NCI-H748 (cell line): ENCODE measurements around the gene SPSB1.

Source experiments
- DNase-seq: peaks from one replicate; lab custom pipeline; 2025; ENCODE audit not compliant: unreplicated experiment; lab: John Stamatoyannopoulos, UW

SPSB1 gene

DNA sequence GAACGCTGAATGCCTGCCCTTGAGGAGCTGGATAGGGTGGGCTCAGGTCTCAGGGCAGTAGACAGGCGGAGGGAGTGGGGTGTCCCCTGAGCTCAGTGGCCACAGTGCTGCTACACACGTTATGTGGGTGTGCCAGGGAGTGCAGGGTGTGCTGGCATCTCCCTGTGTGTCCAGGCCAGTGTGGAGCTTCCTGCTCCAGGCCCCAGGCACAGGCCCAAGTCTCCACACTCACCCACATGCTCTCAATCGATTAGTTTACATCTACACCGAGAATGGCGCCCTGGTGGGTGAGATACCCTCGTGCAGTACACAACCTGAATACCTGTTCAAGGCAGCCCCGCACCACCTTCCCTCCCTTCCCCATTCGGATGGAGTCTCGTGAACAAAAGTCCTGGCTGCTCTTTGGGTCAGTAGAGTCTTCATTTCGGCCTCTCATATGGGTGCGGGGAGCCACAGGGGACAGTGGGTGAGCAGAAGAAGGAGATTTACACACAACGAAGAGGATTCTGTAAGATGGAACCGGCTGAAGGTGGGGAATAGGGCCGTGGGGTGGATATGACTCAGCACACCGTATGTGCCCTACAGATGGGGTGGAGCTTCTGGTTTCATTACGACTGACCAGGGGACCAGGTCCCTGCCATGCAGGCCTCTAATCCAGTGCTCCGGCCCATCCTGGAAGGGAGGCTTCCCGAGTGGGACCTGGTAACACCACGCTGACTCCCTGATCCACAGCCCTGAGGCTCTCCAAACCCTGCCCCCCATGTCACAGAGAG lies 93.3 kb downstream of the SPSB1 start:
- DNase-seq = no peak

DNA sequence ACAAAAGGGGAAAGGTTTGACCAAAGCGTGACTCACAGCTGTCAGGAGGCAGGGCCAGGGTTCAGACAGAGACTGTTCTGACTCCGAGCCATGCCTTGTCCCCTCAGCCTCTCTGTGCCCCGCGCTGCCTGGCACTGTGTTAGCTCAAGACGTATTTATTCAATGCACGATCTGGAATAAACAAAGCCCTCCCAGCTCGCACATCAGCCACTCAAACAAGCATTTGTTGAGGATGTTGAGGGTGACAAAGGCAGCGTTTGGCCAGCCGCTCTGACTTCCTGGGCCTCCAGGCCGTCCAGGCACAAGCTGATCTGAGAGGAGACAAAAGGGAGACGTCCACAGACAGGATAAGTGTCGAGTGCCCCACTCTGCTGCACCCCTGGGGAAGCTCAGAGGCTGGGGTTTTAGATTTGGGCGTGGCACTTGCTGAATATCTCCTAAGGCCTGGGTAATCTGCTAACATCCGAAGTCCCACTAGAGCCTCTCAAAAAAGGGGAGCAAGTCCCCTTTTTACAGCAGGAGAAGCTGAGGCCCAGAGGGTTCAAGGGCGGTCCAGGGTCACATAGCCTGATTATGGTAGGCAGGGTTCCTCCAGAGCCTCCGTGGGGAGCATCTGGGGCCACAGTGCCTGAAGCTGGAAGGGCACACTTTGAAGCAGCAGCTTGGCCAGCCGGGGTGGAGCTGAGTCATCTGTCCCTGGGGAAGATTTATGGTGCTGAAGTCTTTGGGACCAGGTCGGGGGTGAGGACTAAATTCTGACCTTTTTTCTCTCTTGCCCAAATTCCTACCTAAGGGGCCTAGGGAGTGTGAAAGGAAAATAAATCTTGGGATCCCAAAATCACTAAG lies 95.9 kb downstream of the SPSB1 start:
- DNase-seq = no peak

DNA sequence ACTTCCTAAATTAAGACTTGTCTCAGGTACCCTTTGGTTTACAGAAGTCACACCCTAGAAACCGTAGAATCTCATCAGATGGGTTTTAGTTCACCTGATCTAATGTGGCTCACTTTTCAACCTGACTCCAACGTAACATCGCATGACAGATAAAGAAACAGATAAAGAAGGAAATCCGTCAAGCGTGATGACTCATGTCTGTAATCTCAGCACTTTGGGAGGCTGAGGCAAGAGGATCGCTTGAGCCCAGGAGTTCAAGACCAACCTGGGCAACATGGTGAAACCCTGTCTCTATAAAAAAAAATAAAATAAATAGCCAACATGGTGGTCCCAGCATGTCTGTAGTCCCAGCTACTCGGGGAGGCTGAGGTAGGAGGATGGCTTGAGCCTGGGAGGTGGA lies 97.3 kb downstream of the SPSB1 start:
- DNase-seq = no peak

DNA sequence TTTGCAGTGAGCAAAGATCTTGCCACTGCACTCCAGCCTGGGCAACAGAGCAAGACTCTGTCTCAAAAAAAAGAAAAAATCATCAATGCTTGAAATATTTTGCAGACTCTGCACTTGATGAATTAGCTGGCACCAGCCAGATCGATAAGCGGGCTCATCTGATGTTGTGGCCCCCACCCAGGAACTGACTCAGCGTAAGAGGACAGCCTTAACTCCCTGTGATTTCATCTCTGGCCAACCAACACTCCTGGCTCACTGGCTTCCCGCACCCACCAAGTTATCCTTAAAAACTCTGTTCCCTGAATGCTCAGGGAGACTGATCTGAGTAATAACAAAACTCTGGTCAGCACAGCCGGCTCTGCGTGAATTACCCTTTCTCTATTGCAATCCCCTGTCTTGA lies 98.9 kb downstream of the SPSB1 start:
- no peak for DNase-seq

DNA sequence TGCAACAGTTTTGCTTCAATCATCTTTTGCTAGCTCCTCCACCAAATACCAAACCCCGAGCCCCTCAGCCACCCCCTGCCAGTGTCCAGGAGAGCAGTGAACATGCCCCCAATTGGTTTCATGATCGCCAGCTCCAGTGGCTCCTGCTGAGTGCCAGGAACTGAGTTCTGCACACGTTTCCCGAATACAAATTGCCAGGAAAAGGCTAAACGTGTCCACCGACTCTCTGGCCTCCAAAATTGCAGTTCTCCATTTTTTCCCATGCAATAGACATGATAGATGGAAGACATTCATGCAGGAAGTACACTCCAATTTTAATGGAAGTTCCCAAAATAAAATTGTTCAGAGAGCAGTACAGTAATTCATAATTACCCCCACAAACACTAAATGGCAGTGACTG lies 101.3 kb downstream of the SPSB1 start:
- no peak for DNase-seq

DNA sequence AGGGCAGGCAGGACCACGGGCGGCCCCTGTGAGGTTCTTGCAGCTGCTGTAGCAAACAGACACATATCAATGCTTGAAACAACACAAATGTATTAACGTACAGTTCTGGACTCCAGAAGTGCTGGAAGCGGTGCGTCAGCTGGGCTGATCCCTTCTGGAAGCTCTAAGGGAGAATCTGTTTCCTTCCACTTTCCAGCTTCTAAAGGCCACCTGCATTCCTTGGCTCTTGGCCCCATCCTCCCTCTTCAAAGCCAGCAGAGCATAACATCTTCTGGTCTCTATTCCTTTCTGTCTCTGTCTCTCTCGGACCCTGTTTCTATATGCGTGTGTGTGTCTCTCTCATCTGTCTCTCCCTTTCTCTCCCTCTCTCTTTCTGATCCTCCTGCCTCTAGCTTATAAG lies 102.3 kb downstream of the SPSB1 start:
- no peak for DNase-seq

DNA sequence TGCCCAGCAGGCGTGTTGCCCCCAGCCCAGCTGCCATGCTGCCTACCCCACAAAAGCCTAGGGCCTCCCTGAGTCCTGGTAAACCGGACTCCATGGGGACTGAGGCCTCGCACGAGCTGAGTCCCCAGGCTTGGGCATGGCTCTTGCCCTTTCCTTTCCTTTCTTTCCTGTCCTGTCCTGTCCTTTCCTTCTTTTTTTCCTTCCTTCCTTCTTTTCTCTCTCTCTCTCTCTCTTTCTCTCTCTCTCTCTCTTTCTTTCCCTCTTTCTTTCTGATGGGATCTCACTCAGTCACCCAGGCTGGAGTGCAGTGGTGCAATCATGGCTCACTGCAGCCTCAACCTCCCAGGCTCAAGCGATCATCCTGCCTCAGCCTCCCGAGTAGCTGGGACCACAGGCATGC lies 104.4 kb downstream of the SPSB1 start:
- no peak for DNase-seq

DNA sequence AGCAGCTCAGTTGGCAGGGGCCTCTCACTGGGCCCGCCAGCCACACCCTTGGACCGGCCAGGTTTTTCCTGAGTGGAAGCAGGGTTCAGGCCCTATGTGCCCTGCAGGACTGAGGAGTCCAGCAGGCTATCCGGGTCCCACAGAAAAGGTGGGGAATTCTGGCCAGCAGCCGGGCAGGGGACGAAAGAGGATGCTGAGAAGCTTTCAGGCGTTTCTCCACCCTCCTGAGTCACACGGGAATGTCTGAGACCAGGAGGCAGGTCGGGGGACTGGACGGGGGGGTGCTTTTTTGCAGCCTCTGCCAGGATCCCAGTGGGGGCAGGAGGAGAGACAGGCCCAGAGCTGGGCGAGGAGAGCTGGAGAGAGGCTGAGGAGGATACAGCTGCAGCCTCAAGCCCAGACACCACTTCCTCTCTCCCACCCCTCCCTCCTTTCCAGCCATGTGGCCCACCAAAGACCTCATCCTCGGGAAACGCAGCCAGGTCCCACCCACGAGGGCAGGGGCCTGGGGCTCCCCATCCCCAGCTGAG lies 105.4 kb downstream of the SPSB1 start:
- DNase-seq = no peak

DNA sequence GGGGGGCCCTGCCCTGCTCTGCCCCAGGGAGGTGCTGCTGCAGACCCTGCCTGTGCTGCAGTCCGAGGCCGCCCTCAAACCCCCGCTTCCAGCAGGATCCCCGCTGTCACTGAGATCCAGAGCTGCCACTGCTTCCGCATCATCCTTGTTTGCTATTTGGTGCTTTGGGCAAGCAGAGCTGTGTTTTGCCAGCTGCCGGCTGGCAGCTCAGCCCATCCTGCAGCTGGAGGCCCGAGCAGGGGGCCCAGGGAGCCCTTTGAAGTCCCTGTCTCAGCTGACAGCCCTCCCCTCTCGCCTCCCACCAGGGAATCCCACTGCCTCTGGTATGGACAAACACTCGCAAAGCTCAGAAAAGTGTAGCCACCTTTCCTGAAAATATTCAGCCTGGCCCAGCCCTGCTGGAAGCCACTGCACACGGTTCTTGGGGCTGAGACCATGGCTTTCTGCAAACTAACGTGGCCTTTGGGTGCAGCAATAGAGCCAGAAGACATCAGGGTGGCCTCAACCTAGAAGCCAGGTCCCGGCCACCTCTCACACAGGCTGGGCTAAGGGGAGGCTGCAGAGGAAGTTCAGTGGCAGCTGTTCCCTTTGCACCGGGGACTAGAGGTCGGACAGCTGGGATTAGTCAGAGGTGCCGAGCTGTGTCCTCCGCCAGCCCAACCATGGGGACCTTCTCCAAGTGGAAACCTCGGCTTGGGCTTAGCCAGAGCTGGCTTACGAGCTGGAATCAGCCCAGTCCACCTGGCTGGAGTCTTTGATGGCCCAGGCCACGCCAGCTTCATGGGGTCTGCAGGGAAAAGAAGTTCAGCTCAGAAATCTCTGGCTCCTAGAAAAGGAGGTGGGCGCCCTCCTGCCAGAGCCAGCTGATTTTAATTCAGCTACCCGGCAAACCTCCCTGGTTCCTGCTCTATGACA lies 107.1 kb downstream of the SPSB1 start:
- DNase-seq = no peak

DNA sequence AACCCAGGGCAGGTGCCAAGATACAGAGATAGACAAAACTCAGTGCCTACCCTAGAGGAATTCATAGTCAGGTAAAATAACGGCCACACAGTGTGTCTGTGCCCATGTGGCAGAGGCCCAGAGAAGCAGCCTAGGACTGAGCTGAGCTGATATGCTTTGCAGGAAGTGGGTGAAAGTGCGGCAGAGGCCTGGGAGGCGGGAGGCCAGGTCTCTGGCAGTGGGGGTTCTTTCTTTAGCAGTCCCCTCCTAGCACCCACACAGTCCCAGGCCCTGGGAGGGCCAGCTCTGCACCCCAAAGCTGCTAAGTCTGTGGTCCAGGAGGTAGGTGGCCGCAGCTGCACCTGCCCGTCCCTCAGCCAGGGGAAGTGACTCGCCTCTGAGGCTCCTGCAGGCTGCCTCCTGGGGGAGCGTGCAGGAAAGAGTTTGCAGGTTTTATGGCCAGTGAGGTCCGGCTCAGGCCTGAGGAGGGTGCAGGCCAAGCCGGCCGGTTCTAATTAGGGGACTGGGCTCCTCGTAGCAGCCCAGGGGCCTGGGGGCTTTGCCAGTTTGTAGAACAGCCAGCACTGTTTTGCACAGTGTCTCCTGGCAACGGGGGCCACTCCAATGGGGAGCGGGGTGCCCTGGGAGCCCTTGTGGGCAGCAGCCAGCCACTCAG lies 107.9 kb downstream of the SPSB1 start:
- DNase-seq = no peak

DNA sequence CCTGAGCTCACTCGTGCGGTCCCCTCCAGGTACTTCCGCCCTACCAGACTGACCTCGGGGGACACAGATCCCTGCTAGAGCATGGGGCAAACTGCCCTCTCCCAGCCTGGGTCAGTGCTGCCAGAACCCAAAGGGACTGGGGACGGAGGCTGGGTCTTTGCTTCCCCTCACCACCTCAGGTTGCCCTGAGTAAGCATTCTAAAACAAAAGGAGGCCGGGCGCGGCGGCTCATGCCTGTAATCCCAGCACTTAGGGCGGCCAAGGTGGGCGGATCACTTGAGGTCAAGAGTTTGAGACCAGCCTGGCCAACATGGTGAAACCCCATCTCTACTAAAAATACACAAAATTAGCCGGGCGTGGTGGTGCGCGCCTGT lies 108.4 kb downstream of the SPSB1 start:
- no peak for DNase-seq

DNA sequence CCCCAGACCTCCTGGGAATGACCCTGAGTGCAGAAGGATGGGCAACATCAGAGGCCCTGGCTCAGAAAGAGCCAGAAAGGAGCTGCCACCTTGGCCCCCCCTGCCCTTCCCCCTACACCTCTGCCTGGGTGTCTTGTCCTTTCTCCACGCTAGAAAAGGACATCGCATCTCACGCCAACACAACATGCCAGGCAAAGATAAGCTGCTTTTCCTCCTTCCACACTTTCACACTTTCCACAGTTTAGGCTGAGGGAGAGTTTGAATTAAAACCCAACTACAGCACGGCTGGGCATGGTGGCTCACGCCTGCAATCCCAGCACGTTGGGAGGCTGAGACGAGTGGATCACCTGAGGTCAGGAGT lies 109.5 kb downstream of the SPSB1 start:
- no peak for DNase-seq

DNA sequence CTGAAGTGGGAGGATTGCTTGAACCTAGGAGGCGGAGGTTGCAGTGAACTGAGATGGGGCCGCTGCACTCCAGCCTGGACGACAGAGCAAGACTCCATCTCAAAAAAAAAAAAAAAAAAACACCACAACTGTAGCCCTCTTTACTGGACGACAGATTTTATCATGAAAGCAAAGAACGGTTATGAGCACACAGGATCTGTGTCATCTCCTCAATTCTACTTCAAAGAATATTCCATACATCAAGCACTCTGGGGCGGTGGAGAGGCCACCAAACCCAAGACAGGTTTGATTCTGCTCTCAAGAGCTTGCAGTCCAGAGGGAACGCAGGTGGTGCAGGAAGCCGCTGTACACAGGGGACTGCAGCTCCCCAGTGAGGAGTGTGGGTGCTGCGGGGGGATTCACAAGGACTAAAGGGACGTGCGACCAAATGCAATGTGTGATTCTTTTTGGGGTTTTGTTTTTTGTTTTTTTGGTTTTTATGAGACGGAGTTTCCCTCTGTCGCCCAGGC lies 110.1 kb downstream of the SPSB1 start:
- DNase-seq = no peak

DNA sequence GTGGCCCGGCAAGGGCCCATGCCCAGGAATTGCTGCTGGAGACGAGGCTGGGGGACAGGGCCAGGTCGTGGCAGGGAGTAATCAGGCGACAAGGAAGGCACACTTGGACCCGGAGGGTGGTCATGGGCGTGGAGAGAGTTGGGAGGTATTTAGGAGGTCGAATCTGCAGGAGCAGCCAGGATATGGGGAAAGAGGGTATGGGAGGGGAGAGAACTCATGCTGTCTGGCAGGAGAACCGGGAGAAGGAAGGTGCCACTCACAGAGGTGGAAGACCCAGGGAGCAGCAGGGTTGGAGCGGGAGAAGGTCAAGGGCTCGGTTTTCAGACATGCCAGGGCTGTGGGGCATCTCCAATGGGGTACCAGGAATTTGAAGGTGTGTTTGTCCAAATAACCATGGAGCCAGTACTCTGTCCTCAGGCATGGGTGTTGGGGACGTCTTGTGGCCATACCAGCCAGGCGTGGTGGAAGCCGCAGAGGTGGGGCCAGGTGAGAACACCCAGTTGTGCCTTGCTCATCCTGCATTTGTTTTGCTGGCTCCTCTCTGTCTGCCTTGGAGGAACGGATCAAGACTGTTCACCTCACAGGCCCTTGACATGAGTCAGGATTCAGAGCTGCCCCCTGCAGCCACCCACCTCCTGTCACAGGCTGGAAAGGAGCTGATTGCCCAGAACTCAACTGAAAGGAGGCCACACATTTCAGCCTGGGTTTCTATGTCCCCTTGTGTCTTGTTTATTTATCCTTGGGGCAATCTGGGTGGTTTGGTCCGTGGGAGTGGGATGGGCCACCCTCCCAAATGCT lies 111.6 kb downstream of the SPSB1 start:
- no peak for DNase-seq

DNA sequence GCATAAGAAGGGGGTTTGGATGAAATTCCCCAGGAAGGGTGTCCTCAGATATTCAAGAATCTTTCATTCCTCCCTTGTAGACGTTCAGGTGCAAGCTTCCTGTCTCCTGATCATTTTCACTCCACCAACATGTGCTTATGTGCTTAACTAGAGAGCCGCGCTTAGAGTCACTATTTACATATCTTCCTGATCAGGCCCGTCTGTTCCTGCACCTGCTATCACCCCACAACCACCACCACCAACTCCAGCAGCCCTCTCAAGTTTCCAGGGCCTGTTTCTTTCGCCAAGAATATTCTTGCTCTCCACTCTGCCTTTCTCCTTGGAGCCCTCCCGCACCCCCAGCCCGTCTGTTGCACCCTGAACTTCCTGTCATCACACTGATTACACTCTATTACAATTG lies 113.4 kb downstream of the SPSB1 start:
- no peak for DNase-seq

DNA sequence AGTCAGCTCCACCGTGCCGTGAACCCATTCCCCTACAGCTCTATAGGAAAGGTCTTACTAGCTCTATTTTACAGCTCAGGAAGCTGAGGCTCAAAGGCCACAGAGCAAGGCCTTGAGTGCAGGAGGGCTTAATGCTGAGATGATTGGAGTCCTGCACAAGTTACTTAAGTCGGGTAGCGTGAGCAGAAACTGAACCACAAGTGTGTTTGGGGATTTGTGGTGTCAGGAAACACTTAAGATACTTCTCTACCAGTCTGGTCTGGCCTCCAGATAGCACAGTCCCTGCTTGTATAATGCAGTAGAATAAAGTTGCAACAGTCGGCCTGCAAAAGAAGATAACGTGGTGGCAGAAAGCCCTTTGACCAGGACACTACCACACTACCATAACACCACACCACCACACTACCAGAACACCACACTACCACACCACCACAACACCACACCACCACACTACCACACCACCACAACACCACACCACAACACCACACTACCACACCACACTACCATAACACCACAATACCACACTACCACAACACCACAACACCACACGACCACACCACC lies 118.1 kb downstream of the SPSB1 start:
- no peak for DNase-seq

DNA sequence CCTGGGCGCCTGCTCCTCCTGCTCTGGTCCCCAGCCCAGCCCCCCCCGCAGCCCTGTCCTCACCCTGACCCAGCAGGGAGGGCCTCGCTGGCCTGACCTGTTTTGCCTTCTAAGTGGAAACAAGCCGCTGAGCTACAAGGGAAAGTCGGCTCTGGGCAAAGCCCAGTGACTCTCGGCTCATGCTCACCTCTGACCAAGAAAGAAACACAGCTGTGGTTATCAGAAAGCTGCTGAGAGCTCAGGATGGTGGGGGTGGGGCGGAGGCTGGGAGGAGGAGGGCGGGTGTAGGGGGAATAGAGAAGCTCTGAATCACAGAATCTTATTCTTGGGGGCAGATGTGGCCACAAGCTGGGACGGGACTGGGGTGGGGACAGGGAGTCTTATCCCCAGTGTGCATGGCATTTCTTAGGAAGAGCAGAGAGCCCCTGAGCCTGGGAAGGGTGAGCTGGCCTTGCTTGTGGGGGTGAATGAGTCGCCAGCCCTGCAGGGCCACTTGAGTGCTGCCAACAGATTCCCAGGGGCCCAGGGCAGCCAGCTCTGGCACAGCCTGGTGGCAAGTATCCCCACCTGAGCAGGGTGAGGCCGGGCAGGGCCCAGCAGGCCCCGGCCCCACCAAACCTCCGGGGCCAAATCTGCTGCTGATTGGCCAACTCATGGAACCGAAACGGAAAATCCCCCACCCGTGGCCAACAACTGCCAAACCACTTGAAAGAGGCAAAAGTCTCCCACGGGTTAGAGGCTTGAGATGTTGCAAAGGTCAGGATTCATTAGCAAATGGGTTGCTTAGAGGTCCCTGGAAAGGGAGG lies 120.6 kb downstream of the SPSB1 start:
- DNase-seq = no peak

DNA sequence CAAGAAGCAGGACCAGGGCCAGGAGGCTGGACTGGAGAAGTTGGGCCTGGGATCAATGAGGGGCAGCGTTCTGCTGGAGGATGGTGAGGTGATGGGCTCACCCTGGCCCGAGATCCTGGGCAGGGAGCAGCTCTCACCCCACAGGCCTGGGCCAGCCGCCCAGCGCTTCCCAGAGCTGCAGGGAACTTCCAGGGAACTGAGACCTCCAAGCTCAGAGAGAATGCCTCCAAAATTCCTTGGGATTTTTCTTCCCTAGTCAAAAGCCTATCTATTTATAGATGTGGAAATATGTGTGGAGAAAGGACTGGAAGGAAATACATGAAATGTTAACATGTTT lies 121.2 kb downstream of the SPSB1 start:
- no peak for DNase-seq

DNA sequence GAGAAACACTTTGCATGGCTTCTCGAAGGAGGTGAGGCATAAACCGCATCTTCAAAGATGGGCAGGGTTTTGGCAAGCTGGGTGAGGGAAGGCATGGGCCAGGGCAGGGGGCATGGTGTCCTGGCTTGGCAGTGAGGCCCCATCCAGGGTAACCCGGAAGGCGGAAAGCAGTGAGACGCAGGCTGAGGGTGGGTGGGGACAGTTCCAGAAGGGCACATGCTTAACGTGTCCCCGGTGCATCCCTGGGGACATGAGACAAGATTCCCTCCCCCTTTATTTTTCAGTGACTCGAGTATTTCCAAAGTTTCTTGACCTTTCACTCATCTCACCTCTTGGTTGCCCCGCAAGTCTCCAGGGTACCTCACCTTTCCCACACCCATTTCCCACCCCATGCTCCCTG lies 123.8 kb downstream of the SPSB1 start:
- DNase-seq = no peak
